A549 (cell line): ENCODE measurements around the gene VAV3.

Source experiments
- CBX2 ChIP-seq: fragments of 200-600 bp; sonication (generic); IDR thresholded peaks from 2 replicates; pipeline ENCODE4 v1.6.1; 2016; ENCODE audit warnings: low read depth, mild to moderate bottlenecking, borderline replicate concordance
- CEBPB ChIP-seq, 2 experiments: fragments of >200 bp in 1 of 2; sonication (Bioruptor Twin) in 1 of 2; formaldehyde crosslinking in 1 of 2; IDR thresholded peaks; 2 replicates each; pipeline ENCODE4 v1.6.1; 2012 to 2016

DNA sequence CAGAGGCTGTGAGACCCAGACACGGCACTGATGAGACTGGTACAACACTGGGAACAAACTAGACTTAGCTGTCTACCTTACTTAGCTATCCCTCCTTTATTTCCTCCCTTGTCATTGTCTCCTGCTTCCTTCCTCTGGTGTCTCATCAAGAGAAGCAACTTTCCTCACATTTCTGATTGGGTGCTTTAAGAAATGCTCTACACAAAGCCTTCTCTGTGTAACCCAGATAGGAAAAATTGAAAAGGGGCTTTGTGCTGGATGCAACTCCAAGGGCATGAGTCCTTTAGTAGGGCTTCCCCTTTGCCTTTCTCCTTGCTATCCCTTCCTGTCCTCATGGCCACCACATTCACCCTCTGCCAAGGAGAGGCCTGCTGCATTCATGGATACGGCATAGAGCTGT is 274.5 kb downstream of the VAV3 start:
- TF ChIP-seq CBX2 (no peak), CEBPB (IDR thresholded peaks at IDR 0.05) (no peak)
